Measurements from ENCODE around the gene KMO.

Gene KMO

GRCh38 chr1:241635556-241636152 is 103.5 kb downstream of the KMO start:
- DNase-seq (no peak), ATAC-seq (ENCODE audit: insufficient read depth, low read depth) (no peak)
- Histone ChIP-seq H3K9me3 (ENCODE audit: insufficient read depth, low read length, severe bottlenecking) (no peaks in the 10 kb centered on the region), H3K36me3 (ENCODE audit: insufficient read depth, low read length) (peaks cover 47% of the 10 kb centered on the region), H4K20me1 (ENCODE audit: insufficient read depth, low read length) (peaks cover 6% of the 10 kb centered on the region; the same call in 1 of the 2 replicates), H3K9ac (ENCODE audit: low read depth, low read length) (no peak overlapping the region), H3K4me1 (ENCODE audit: insufficient read depth, low read length) (peaks cover 41% of the 10 kb centered on the region), H2AFZ (ENCODE audit: low read depth, low read length) (no peak overlapping the region), H3K4me3 (ENCODE audit: low read depth in 1 of 2, low read length in 2 of 2) (no peak overlapping the region), H3K27ac (ENCODE audit: low read length) (no peak overlapping the region), H3K79me2 (ENCODE audit: insufficient read depth, low read length) (peaks cover 60% of the 10 kb centered on the region), H3K27me3 (ENCODE audit: insufficient read depth, low read length, poor library complexity) (no peaks in the 10 kb centered on the region), H3K4me2 (ENCODE audit: insufficient read depth, low read length) (no peak overlapping the region)
- no peak for TF ChIP-seq EZH2 (IDR thresholded peaks at IDR 0.05; ENCODE audit: borderline replicate concordance, low read depth, low read length, severe bottlenecking)
- TF ChIP-seq, protein P1, sequence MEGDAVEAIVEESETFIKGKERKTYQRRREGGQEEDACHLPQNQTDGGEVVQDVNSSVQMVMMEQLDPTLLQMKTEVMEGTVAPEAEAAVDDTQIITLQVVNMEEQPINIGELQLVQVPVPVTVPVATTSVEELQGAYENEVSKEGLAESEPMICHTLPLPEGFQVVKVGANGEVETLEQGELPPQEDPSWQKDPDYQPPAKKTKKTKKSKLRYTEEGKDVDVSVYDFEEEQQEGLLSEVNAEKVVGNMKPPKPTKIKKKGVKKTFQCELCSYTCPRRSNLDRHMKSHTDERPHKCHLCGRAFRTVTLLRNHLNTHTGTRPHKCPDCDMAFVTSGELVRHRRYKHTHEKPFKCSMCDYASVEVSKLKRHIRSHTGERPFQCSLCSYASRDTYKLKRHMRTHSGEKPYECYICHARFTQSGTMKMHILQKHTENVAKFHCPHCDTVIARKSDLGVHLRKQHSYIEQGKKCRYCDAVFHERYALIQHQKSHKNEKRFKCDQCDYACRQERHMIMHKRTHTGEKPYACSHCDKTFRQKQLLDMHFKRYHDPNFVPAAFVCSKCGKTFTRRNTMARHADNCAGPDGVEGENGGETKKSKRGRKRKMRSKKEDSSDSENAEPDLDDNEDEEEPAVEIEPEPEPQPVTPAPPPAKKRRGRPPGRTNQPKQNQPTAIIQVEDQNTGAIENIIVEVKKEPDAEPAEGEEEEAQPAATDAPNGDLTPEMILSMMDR (IDR thresholded peaks at IDR 0.05; ENCODE audit: borderline replicate concordance, extremely low read depth, low read length, poor library complexity, severe bottlenecking) = no peak

DNA sequence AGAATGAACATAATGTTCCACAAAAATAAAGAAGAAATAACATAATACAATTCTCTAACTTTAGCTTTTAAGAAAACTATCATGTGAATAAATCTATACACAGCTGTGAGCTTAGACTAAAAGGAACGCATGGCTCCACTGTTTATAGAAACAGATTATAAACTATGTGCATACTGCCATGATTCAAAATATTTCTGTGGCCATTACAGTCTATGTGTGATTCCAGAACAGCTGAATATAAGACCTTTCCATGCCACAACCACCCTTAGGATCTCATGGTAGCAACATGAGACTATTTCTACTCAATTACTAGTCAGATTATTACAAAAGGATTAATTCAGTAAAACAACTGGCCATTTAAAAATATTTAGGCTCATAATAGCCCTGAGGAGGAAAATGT is 104.1 kb downstream of the KMO start:
- Histone ChIP-seq H3K4me2 (ENCODE audit: insufficient read depth, low read length) (peak overlapping the region; percentile 94; the same call in 1 of the 2 replicates), H3K36me3 (ENCODE audit: insufficient read depth, low read length) (peaks cover 47% of the 10 kb centered on the region), H3K4me3 (ENCODE audit: low read depth in 1 of 2, low read length in 2 of 2) (no peak overlapping the region)

DNA sequence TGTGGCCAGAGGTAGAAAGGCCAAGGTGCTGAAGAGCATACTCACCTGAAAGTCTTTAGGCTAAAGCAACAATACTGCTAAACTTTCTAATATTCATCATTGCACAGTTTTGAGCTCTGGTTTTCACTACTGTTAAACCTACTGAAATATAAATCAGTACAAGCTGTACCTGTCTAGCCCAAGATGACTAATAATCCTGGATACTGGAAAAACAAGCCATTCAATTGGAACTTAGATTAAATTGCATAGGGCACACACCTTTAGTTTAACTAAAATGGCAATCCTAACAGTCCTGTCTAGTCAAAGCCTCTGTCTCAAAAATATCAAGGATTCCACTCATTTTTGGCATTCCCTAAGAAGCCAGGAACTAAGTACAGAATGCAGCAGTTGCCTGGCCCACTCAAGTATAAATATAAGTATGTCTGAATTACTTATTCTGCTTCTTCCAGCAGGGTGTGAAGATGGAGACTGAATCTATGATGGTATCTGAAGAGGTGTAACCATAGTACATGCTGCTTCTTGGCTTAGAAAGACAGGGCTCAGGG is 104.9 kb downstream of the KMO start:
- H3K27ac ChIP-seq (ENCODE audit: low read length) = no peak overlapping the region
- H3K9me3 ChIP-seq (ENCODE audit: insufficient read depth, low read length, severe bottlenecking) = no peaks in the 10 kb centered on the region
- H3K9ac ChIP-seq (ENCODE audit: low read depth, low read length) = no peak overlapping the region
- H3K4me1 ChIP-seq (ENCODE audit: insufficient read depth, low read length) = peaks cover 44% of the 10 kb centered on the region
- peak overlapping the region in 1 of 2 experiments; percentile 100; a peak in 2 of 4 replicates for H3K4me3 ChIP-seq (ENCODE audit: low read depth in 1 of 2, low read length in 2 of 2)
- ATAC-seq (ENCODE audit: insufficient read depth, low read depth) (no peak), DNase-seq (no peak)
- H3K79me2 ChIP-seq (ENCODE audit: insufficient read depth, low read length) = peaks cover 60% of the 10 kb centered on the region
- no peaks in the 10 kb centered on the region for H3K27me3 ChIP-seq (ENCODE audit: insufficient read depth, low read length, poor library complexity)
- H3K36me3 ChIP-seq (ENCODE audit: insufficient read depth, low read length) = peaks cover 44% of the 10 kb centered on the region
- H3K4me2 ChIP-seq (ENCODE audit: insufficient read depth, low read length) = peak overlapping the region; percentile 94
- peaks cover 5% of the 10 kb centered on the region; the same call in 1 of the 2 replicates for H4K20me1 ChIP-seq (ENCODE audit: insufficient read depth, low read length)
- TF ChIP-seq, protein P1 (IDR thresholded peaks at IDR 0.05; ENCODE audit: borderline replicate concordance, extremely low read depth, low read length, poor library complexity, severe bottlenecking) = no peak
- no peak for TF ChIP-seq EZH2 (IDR thresholded peaks at IDR 0.05; ENCODE audit: borderline replicate concordance, low read depth, low read length, severe bottlenecking)
- no peak overlapping the region for H2AFZ ChIP-seq (ENCODE audit: low read depth, low read length)

More for the DNA sequence above, 104.1 kb downstream of the KMO start:
- peaks cover 44% of the 10 kb centered on the region for H3K4me1 ChIP-seq (ENCODE audit: insufficient read depth, low read length)
- no peaks in the 10 kb centered on the region for H3K9me3 ChIP-seq (ENCODE audit: insufficient read depth, low read length, severe bottlenecking)
- H3K9ac ChIP-seq (ENCODE audit: low read depth, low read length) = no peak overlapping the region
- H2AFZ ChIP-seq (ENCODE audit: low read depth, low read length) = no peak overlapping the region
- peaks cover 60% of the 10 kb centered on the region for H3K79me2 ChIP-seq (ENCODE audit: insufficient read depth, low read length)
- TF ChIP-seq EZH2 (IDR thresholded peaks at IDR 0.05; ENCODE audit: borderline replicate concordance, low read depth, low read length, severe bottlenecking) = no peak
- TF ChIP-seq, protein P1 (IDR thresholded peaks at IDR 0.05; ENCODE audit: borderline replicate concordance, extremely low read depth, low read length, poor library complexity, severe bottlenecking) = no peak
- ATAC-seq (ENCODE audit: insufficient read depth, low read depth) = no peak
- no peaks in the 10 kb centered on the region for H3K27me3 ChIP-seq (ENCODE audit: insufficient read depth, low read length, poor library complexity)
- DNase-seq = no peak
- no peak overlapping the region for H3K27ac ChIP-seq (ENCODE audit: low read length)
- H4K20me1 ChIP-seq (ENCODE audit: insufficient read depth, low read length) = peaks cover 6% of the 10 kb centered on the region; the same call in 1 of the 2 replicates

All from DND-41 (cell line).